A673 (cell line): ENCODE data around the gene CD24.

ENCODE experiments used
- EZH2 ChIP-seq: fragments of 200-600 bp; sonication (generic); IDR thresholded peaks from 2 replicates; pipeline ENCODE4 v1.6.1; 2017; ENCODE audit warnings: borderline replicate concordance, low read depth, mild to moderate bottlenecking, mixed read lengths, antibody characterized with exemption, low read length; ENCODE audit not compliant: poor library complexity, severe bottlenecking
- TF ChIP-seq, protein P1 (sequence below): fragments of 300-800, 200-600 bp; sonication (generic); conservative IDR thresholded peaks from 2 replicates; pipeline ENCODE4 v1.5.1; 2017; ENCODE audit warnings: low read depth, mild to moderate bottlenecking, antibody characterized with exemption, low read length, moderate library complexity, mixed read lengths

DNA sequence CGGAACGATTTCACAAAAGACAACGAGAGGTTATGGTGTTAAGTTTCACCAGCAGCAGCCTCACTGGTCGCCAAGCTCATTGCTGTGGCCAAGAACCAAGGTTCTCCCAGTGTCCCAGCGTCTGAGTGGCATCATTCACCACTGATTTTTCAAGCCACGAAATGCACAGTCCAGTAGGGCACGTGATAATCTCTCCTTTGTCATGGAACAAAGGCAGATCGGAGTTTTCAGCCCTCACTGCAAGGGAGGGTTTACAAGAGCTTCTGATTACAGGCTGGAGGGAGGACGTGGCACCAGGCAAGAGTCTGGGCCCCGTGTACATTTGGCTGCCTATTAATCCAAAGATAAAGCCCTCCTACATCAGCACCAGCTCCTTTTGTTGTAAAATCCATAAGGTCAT lies 2.0 kb downstream of the CD24 start:
- TF ChIP-seq, protein P1, sequence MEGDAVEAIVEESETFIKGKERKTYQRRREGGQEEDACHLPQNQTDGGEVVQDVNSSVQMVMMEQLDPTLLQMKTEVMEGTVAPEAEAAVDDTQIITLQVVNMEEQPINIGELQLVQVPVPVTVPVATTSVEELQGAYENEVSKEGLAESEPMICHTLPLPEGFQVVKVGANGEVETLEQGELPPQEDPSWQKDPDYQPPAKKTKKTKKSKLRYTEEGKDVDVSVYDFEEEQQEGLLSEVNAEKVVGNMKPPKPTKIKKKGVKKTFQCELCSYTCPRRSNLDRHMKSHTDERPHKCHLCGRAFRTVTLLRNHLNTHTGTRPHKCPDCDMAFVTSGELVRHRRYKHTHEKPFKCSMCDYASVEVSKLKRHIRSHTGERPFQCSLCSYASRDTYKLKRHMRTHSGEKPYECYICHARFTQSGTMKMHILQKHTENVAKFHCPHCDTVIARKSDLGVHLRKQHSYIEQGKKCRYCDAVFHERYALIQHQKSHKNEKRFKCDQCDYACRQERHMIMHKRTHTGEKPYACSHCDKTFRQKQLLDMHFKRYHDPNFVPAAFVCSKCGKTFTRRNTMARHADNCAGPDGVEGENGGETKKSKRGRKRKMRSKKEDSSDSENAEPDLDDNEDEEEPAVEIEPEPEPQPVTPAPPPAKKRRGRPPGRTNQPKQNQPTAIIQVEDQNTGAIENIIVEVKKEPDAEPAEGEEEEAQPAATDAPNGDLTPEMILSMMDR = no peak
- no peak for TF ChIP-seq EZH2
